PC-9 (cell line): ENCODE data around the gene THBD. TPM values are rescaled to one million over a fixed set of nuclear protein-coding genes. Genes with fewer than 3 reads are reported as not detected.

Experiments used
- BruUV-seq: library from RNA; stranded (reverse); fragments of 400-500 nt; replicated peaks from 2 replicates; lab custom pipeline; 2021; lab: Mats Ljungman, UMichigan
- CTCF ChIA-PET: fragments of 300-600 bp; sonication (Branson Sonifier 250); formaldehyde crosslinking; loops from one replicate; lab custom pipeline; 2022; ENCODE audit warnings: antibody characterized with exemption; lab: Charles Lee
- POLR2A ChIA-PET: fragments of 300-600 bp; sonication (Branson Sonifier 250); formaldehyde crosslinking; loops from one replicate; lab custom pipeline; 2022; ENCODE audit warnings: antibody characterized with exemption; ENCODE audit not compliant: unreplicated experiment; lab: Charles Lee
- DNase-seq, 2 experiments: peaks; one replicate each; pipeline versions ENCODE4 v3.0.0 to v3.0.0-alpha.2; 2015 to 2022; ENCODE audit warnings: mixed read lengths in 1 of 2
- H2AFZ ChIP-seq: fragments of 200-600 bp; sonication (generic); 2 replicates; pipeline ENCODE4 v1.8.1; 2017; ENCODE audit warnings: antibody characterized with exemption
- H3F3A ChIP-seq: fragments of 200-600 bp; sonication (generic); 2 replicates; pipeline ENCODE4 v1.8.1; 2017; ENCODE audit warnings: antibody characterized with exemption, mild to moderate bottlenecking, low read depth; ENCODE audit not compliant: insufficient read depth
- H3K27ac ChIP-seq: fragments of 200-600 bp; sonication (generic); 2 replicates; pipeline ENCODE4 v1.6.1; 2016; ENCODE audit warnings: mixed run types
- H3K27me3 ChIP-seq: fragments of 200-600 bp; sonication (generic); 2 replicates; pipeline ENCODE4 v1.6.1; 2016; ENCODE audit warnings: low read depth, mixed run types; ENCODE audit not compliant: insufficient read depth
- H3K36me3 ChIP-seq: fragments of 200-600 bp; sonication (generic); 2 replicates; pipeline ENCODE4 v1.6.1; 2016; ENCODE audit warnings: low read depth, mixed run types
- H3K4me1 ChIP-seq: fragments of 200-600 bp; sonication (generic); replicated peaks from 2 replicates; pipeline ENCODE4 v1.6.1; 2016; ENCODE audit warnings: mixed run types; ENCODE audit not compliant: insufficient read depth
- H3K4me2 ChIP-seq: fragments of 200-600 bp; sonication (generic); 2 replicates; pipeline ENCODE4 v1.6.1; 2017; ENCODE audit warnings: mixed run types
- H3K4me3 ChIP-seq: fragments of 200-600 bp; sonication (generic); 2 replicates; pipeline ENCODE4 v1.6.1; 2016; ENCODE audit warnings: mixed run types
- H3K79me2 ChIP-seq: fragments of 200-600 bp; sonication (generic); 2 replicates; pipeline ENCODE4 v1.6.1; 2017; ENCODE audit warnings: low read depth, mixed run types
- H3K9me2 ChIP-seq: fragments of 200-600 bp; sonication (generic); 2 replicates; pipeline ENCODE4 v1.8.1; 2017; ENCODE audit warnings: mild to moderate bottlenecking; ENCODE audit not compliant: insufficient read depth
- H3K9me3 ChIP-seq: fragments of 200-600 bp; sonication (generic); 2 replicates; pipeline ENCODE4 v1.8.1; 2016; ENCODE audit warnings: low read depth; ENCODE audit not compliant: insufficient read depth
- H4K20me1 ChIP-seq: fragments of 200-600 bp; sonication (generic); 2 replicates; pipeline ENCODE4 v1.8.1; 2017; ENCODE audit not compliant: insufficient read depth
- EZH2 ChIP-seq: fragments of 200-600 bp; sonication (generic); IDR thresholded peaks from 2 replicates; pipeline ENCODE4 v1.8.0; 2017; ENCODE audit warnings: antibody characterized with exemption, low read depth
- intact Hi-C: fragments of 100-400 bp; cut with micrococcal nuclease; formaldehyde crosslinking; loops from one replicate; pipeline ENCODE4 v1.10.0; 2022; ENCODE audit not compliant: unreplicated experiment
- total RNA-seq: library from RNA; stranded (reverse); gene quantifications from 2 replicates; pipeline ENCODE4 v1.2.3, GENCODE V29; 2021
- TF ChIP-seq, protein P1 (sequence below): fragments of 200-600 bp; sonication (generic); conservative IDR thresholded peaks from 2 replicates; pipeline ENCODE4 v1.6.1; 2017; ENCODE audit warnings: mixed run types, antibody characterized with exemption, mild to moderate bottlenecking, moderate library complexity

Gene THBD
- total RNA-seq, 1 experiment from 2014 or later = 1.7 TPM

DNA sequence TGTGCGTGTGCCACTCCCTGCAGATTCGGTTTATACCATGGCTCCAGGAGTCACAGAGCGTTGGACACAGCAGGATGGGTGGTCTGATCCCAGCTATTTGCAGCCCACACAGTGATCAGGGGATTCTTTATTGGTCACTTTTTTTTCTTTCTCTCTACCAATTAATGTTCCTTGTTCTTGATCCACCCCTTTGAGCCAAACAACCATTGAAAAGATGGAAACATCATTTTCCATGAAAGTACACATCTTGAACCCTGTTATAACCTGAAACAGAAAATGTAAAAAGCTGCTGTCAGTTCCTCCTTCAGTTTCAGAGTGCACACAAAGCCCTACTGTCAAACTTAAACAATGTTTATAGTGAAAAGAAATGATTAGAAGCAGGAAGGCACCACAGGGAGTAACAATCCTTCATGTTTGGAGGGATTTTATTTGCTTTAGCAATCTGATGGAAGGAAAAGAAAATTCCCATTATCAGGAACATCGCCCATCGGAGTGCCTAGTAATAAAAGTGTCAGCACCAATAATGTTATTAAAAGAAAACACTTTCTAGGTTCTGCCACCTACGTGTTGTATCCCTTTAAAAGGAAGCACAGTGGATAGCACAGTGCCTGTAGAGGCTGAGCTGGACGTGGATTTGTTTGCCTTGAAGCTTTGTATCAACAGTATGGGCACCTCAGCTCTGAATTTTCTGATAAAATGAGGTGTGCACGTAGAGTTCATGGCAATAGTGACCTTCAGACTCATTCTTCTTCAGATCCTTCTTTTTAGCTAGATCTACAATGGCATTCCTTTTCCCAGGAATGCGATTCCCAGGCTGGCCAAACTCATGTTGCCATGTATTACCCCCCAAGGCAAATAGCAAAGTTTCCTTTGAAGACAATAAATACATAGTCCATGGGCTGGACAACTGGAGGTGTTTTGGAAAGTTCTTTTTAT, 16.1 kb upstream of the THBD start:
- Histone ChIP-seq H3F3A (no peaks in the 10 kb centered on the region), H4K20me1 (no peaks in the 10 kb centered on the region), H3K9me3 (no peaks in the 10 kb centered on the region), H3K79me2 (no peaks in the 10 kb centered on the region), H3K4me1 (0 out of 2 replicates have a peak, but pooled peaks cover under 1% of the 10 kb centered on the region), H3K27ac (no peak overlapping the region), H3K4me3 (no peak overlapping the region), H2AFZ (no peak overlapping the region), H3K27me3 (no peaks in the 10 kb centered on the region), H3K9me2 (no peaks in the 10 kb centered on the region), H3K36me3 (no peaks in the 10 kb centered on the region), H3K4me2 (no peak overlapping the region)
- POLR2A ChIA-PET = no interaction called here
- DNase-seq = no peak
- no TSS peak for BruUV-seq
- TF ChIP-seq EZH2 = no peak
- intact Hi-C loops = no loop called here
- CTCF ChIA-PET = interaction anchor here (1.0 kb wide), 1 partner anchor 136 kb away, joined by 3 read pairs; no protein-coding TSS in a partner anchor

DNA sequence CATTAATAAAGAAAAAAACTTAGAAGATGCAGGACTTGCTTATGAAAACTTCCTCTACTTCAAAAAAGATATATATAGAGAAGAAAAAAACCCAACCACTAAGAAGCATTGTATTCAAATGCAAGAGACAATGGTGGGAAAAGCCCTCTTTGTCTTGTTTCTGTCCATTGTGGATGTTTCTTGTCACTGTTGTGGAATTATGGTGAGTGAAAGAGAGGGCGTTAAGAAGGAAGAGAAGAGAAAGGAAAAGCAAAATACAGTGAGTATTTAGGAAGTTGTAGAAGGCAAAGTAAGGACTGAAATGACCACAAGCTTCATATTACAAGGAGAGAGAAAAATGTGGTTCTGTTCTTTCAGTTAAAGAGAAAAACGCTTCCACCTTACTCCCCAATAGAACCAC, 14.1 kb upstream of the THBD start:
- POLR2A ChIA-PET = interaction anchor here (0.7 kb wide), 1 partner anchor 673 kb away, joined by 6 read pairs; no protein-coding TSS in a partner anchor
- H2AFZ ChIP-seq = no peak overlapping the region
- DNase-seq = no peak
- H3K4me2 ChIP-seq = no peak overlapping the region
- no peaks in the 10 kb centered on the region for H3K36me3 ChIP-seq
- H3K79me2 ChIP-seq = no peaks in the 10 kb centered on the region
- CTCF ChIA-PET = interaction anchor here (0.6 to 0.7 kb wide), 2 partner anchors 98 to 610 kb away, joined by 3 to 4 read pairs; no protein-coding TSS in a partner anchor
- H3K9me2 ChIP-seq = peaks cover 2% of the 10 kb centered on the region; the same call in 1 of the 2 replicates
- H3K9me3 ChIP-seq = no peaks in the 10 kb centered on the region
- no peaks in the 10 kb centered on the region for H3K27me3 ChIP-seq
- H3K4me3 ChIP-seq = no peak overlapping the region
- TF ChIP-seq EZH2 = no peak
- TF ChIP-seq, protein P1, sequence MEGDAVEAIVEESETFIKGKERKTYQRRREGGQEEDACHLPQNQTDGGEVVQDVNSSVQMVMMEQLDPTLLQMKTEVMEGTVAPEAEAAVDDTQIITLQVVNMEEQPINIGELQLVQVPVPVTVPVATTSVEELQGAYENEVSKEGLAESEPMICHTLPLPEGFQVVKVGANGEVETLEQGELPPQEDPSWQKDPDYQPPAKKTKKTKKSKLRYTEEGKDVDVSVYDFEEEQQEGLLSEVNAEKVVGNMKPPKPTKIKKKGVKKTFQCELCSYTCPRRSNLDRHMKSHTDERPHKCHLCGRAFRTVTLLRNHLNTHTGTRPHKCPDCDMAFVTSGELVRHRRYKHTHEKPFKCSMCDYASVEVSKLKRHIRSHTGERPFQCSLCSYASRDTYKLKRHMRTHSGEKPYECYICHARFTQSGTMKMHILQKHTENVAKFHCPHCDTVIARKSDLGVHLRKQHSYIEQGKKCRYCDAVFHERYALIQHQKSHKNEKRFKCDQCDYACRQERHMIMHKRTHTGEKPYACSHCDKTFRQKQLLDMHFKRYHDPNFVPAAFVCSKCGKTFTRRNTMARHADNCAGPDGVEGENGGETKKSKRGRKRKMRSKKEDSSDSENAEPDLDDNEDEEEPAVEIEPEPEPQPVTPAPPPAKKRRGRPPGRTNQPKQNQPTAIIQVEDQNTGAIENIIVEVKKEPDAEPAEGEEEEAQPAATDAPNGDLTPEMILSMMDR = no peak
- H3K27ac ChIP-seq = no peak overlapping the region
- H3F3A ChIP-seq = no peaks in the 10 kb centered on the region
- H3K4me1 ChIP-seq = peaks cover 7% of the 10 kb centered on the region; the same call in 1 of the 2 replicates
- intact Hi-C loops = no loop called here
- no TSS peak for BruUV-seq
- H4K20me1 ChIP-seq = no peaks in the 10 kb centered on the region

DNA sequence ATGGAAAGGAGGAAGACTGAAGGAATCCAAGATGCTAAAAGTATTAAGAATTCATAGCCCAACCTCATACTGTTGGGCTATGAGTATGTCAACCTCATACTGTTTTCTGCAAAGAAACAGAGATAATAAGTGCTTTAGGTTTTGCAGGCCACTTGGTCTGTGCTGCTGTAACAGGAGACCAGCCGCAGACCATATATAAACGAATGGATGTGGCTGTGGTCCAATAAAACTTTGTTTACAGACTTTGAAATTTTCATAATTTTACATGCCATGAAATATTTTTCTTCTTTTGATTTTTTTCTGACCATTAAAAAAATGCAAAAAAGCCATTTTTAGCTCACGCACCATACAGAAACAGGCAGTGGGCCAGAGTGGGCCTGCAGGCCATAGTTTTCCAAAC, 13.7 kb upstream of the THBD start:
- Histone ChIP-seq H3K4me3 (no peak overlapping the region), H3K4me2 (no peak overlapping the region), H4K20me1 (no peaks in the 10 kb centered on the region), H3K4me1 (peaks cover 7% of the 10 kb centered on the region; the same call in 1 of the 2 replicates), H3K36me3 (no peaks in the 10 kb centered on the region), H3K27ac (no peak overlapping the region), H3K9me2 (peaks cover 4% of the 10 kb centered on the region; the same call in 1 of the 2 replicates), H3K27me3 (no peaks in the 10 kb centered on the region), H3K79me2 (no peaks in the 10 kb centered on the region), H3K9me3 (no peaks in the 10 kb centered on the region), H2AFZ (no peak overlapping the region), H3F3A (no peaks in the 10 kb centered on the region)
- intact Hi-C loops = no loop called here
- ChIA-PET POLR2A (interaction anchor here (0.7 kb wide), 1 partner anchor 673 kb away, joined by 6 read pairs; no protein-coding TSS in a partner anchor), CTCF (interaction anchor here (0.6 to 0.7 kb wide), 2 partner anchors 97 to 609 kb away, joined by 3 to 4 read pairs; no protein-coding TSS in a partner anchor)
- no peak for TF ChIP-seq EZH2
- TF ChIP-seq, protein P1 = no peak
- no peak for DNase-seq
- BruUV-seq = no TSS peak
